ENCODE data around the gene ESPL1. TPM values are rescaled to one million over a fixed set of nuclear protein-coding genes. Genes with fewer than 3 reads are reported as not detected.
A peak's percentile ranks its signal among the peaks of the same experiment; 100 is the strongest.

ESPL1 gene
- total and polyA plus RNA-seq, 2 of the 13 experiments (the other 11 are each of a cell fraction or from before 2014, with no cell fraction given) = 5.8 to 11.5 TPM

GRCh38 chr12:53324779-53325510 lies 56.8 kb downstream of the ESPL1 start (continued):
- TF ChIP-seq ZXDC (CRISPR knock-in tag; IDR thresholded peaks at IDR 0.05) (no peak), HES4 (CRISPR knock-in tag; IDR thresholded peaks at IDR 0.05; ENCODE audit: borderline replicate concordance) (peak; percentile 55; the same call in 1 of the 2 replicates), POGK (CRISPR knock-in tag; conservative IDR thresholded peaks at IDR 0.05) (peak; percentile 62), IKZF5 (CRISPR knock-in tag; IDR thresholded peaks at IDR 0.05) (peak; percentile 71), ZNF407 (CRISPR knock-in tag; IDR thresholded peaks at IDR 0.05; ENCODE audit: not compliant biosample characterization) (peak; percentile 80), ZNF430 (CRISPR knock-in tag; IDR thresholded peaks at IDR 0.05) (peak; percentile 70; the same call in 1 of the 2 replicates), ZNF607 (CRISPR knock-in tag; IDR thresholded peaks at IDR 0.05; ENCODE audit: borderline replicate concordance) (peak; percentile 76; the same call in 1 of the 2 replicates), ELF4 (CRISPR knock-in tag; IDR thresholded peaks at IDR 0.05; ENCODE audit: borderline replicate concordance) (peak; percentile 74; the same call in 1 of the 2 replicates), ZNF788 (CRISPR knock-in tag; IDR thresholded peaks at IDR 0.05; ENCODE audit: borderline replicate concordance) (peak; percentile 97), ZNF720 (CRISPR knock-in tag; IDR thresholded peaks at IDR 0.05) (no peak), ZBTB42 (CRISPR knock-in tag; IDR thresholded peaks at IDR 0.05) (0 out of 2 replicates have a peak, but pooled peaks have one; percentile 66), ZGPAT (CRISPR knock-in tag; IDR thresholded peaks at IDR 0.05) (peak; percentile 95)

Data from HepG2 (cell line).